Bronchial epithelial cell (primary cell): ENCODE results near the gene CLSTN2. TPM values are rescaled to one million over a fixed set of nuclear protein-coding genes. Genes with fewer than 3 reads are reported as not detected.
A peak's percentile ranks its signal among the peaks of the same experiment; 100 is the strongest.

Source experiments
- DNase-seq: peaks from one replicate; pipeline ENCODE4 v3.0.0-alpha.2; 2010; ENCODE audit warnings: low read depth
- FAIRE-seq: peaks from 2 replicates; lab custom pipeline; 2011; peaks lifted over from hg19 to GRCh38; lab: Jason Lieb, UNC
- H3K27me3 ChIP-seq: 2 replicates; pipeline ENCODE4 v1.5.1; 2011; ENCODE audit warnings: low read length; ENCODE audit not compliant: control insufficient read depth, insufficient read depth
- H3K36me3 ChIP-seq: 2 replicates; pipeline ENCODE4 v1.5.1; 2011; ENCODE audit warnings: low read length; ENCODE audit not compliant: control insufficient read depth, insufficient read depth
- H3K4me3 ChIP-seq: 2 replicates; pipeline ENCODE4 v1.5.1; 2011; ENCODE audit warnings: mild to moderate bottlenecking, low read depth, low read length, control low read depth
- CTCF ChIP-seq: IDR thresholded peaks from 2 replicates; pipeline ENCODE4 v1.5.1; 2011; ENCODE audit warnings: mild to moderate bottlenecking, moderate library complexity, low read length, control low read depth, inconsistent platforms; ENCODE audit not compliant: insufficient read depth, severe bottlenecking
- total RNA-seq: library from RNA; depleted of rRNA; stranded (reverse); fragments of >200 nt; gene quantifications from 2 replicates; pipeline ENCODE4 v1.2.1, GENCODE V29; 2014

The CLSTN2 gene
- total RNA-seq, 1 donor from 2014 or later: 0.26 TPM

- no peak for FAIRE-seq
These were observed 531.5 kb downstream of the CLSTN2 start for GRCh38 chr3:140466535-140466934.

GRCh38 chr3:140467104-140467577 lies 532.2 kb downstream of the CLSTN2 start:
- TF ChIP-seq CTCF: no peak
- FAIRE-seq: no peak
- peak; percentile 69 for DNase-seq
- Histone ChIP-seq H3K4me3 (no peak overlapping the region), H3K36me3 (no peaks in the 10 kb centered on the region), H3K27me3 (no peaks in the 10 kb centered on the region)

More at GRCh38 chr3:140466535-140466934, 531.5 kb downstream of the CLSTN2 start:
- Histone ChIP-seq H3K4me3 (no peak overlapping the region), H3K36me3 (no peaks in the 10 kb centered on the region), H3K27me3 (no peaks in the 10 kb centered on the region)
- no peak for DNase-seq
- TF ChIP-seq CTCF: no peak

GRCh38 chr3:140467796-140468315 lies 532.9 kb downstream of the CLSTN2 start:
- DNase-seq (no peak), FAIRE-seq (no peak)
- no peaks in the 10 kb centered on the region for H3K36me3 ChIP-seq
- no peaks in the 10 kb centered on the region for H3K27me3 ChIP-seq
- no peak overlapping the region for H3K4me3 ChIP-seq
- TF ChIP-seq CTCF: no peak

- FAIRE-seq: no peak
- DNase-seq: no peak
- no peak overlapping the region for H3K4me3 ChIP-seq
- H3K36me3 ChIP-seq: no peaks in the 10 kb centered on the region
- no peak for TF ChIP-seq CTCF
- no peaks in the 10 kb centered on the region for H3K27me3 ChIP-seq
These were observed 533.4 kb downstream of the CLSTN2 start for GRCh38 chr3:140468407-140468806.

GRCh38 chr3:140469491-140469890 lies 534.5 kb downstream of the CLSTN2 start:
- FAIRE-seq (peak; percentile 94), DNase-seq (peak; percentile 70)
- Histone ChIP-seq H3K36me3 (no peaks in the 10 kb centered on the region), H3K4me3 (no peak overlapping the region), H3K27me3 (no peaks in the 10 kb centered on the region)
- no peak for TF ChIP-seq CTCF

- FAIRE-seq (no peak), DNase-seq (no peak)
- no peaks in the 10 kb centered on the region for H3K36me3 ChIP-seq
- H3K4me3 ChIP-seq: no peak overlapping the region
- H3K27me3 ChIP-seq: no peaks in the 10 kb centered on the region
- TF ChIP-seq CTCF: no peak
These were observed 535.2 kb downstream of the CLSTN2 start for GRCh38 chr3:140470211-140470610.
